ENCODE results near the gene PTPRN2.

DNA sequence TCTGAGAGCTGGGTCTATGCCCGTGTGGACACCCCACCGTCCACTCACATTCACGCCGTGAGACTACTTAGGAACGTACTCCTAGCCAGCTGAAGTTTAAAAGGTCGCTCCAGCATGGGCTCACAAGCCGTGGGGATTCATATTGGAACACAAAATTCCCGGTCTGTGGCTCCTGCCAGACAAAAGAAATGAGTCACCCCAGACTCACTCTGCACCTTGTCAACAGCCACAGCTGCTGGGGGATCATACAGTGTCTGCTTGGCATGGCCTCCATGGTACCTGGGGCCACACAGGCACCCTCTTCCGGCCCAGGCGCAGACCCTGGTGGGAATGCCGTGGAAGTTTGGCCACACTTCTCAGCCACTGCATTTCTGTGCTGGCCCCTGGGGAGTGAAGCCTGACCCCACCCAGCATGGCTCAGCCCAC lies 1022.4 kb downstream of the PTPRN2 start:
- TF ChIP-seq EP300 (IDR thresholded peaks at IDR 0.05; ENCODE audit: borderline replicate concordance in 1 of 2, low read depth in 2 of 2, low read length in 2 of 2) (no peak), POLR2A (IDR thresholded peaks at IDR 0.05; ENCODE audit: control extremely low read depth in 1 of 2, low read depth in 2 of 2, low read length in 2 of 2) (no peak), YY1 (IDR thresholded peaks at IDR 0.05; ENCODE audit: low read depth, low read length) (no peak), CTCF (IDR thresholded peaks at IDR 0.05; ENCODE audit: control extremely low read depth in 1 of 3, insufficient read depth in 1 of 3, low read depth in 1 of 3, low read length in 3 of 3) (no peak), SIN3A (conservative IDR thresholded peaks at IDR 0.05 in 1 of 2, IDR thresholded peaks at IDR 0.05 in 1 of 2; ENCODE audit: low read depth in 1 of 2, low read length in 2 of 2) (no peak), TAF1 (IDR thresholded peaks at IDR 0.05; ENCODE audit: low read depth, low read length) (no peak), EZH2 (IDR thresholded peaks at IDR 0.05; ENCODE audit: low read depth, low read length, severe bottlenecking) (no peak)
- TF ChIP-seq, protein P1, sequence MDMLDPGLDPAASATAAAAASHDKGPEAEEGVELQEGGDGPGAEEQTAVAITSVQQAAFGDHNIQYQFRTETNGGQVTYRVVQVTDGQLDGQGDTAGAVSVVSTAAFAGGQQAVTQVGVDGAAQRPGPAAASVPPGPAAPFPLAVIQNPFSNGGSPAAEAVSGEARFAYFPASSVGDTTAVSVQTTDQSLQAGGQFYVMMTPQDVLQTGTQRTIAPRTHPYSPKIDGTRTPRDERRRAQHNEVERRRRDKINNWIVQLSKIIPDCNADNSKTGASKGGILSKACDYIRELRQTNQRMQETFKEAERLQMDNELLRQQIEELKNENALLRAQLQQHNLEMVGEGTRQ (IDR thresholded peaks at IDR 0.05; ENCODE audit: low read length) = no peak
- TF ChIP-seq, protein P2, sequence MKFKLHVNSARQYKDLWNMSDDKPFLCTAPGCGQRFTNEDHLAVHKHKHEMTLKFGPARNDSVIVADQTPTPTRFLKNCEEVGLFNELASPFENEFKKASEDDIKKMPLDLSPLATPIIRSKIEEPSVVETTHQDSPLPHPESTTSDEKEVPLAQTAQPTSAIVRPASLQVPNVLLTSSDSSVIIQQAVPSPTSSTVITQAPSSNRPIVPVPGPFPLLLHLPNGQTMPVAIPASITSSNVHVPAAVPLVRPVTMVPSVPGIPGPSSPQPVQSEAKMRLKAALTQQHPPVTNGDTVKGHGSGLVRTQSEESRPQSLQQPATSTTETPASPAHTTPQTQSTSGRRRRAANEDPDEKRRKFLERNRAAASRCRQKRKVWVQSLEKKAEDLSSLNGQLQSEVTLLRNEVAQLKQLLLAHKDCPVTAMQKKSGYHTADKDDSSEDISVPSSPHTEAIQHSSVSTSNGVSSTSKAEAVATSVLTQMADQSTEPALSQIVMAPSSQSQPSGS (IDR thresholded peaks at IDR 0.05; ENCODE audit: low read length) = no peak

Measured in H1 (cell line).